HG02938 (cell line): ENCODE data around the gene KIF6.
A peak's percentile ranks its signal among the peaks of the same experiment; 100 is the strongest.

Source experiments
- ATAC-seq: cut with Tn5 transposase; IDR thresholded peaks from one replicate; pipeline ENCODE4 v1.9.1; 2021; ENCODE audit warnings: mild to moderate bottlenecking, moderate library complexity; ENCODE audit not compliant: unreplicated experiment

Gene KIF6

DNA sequence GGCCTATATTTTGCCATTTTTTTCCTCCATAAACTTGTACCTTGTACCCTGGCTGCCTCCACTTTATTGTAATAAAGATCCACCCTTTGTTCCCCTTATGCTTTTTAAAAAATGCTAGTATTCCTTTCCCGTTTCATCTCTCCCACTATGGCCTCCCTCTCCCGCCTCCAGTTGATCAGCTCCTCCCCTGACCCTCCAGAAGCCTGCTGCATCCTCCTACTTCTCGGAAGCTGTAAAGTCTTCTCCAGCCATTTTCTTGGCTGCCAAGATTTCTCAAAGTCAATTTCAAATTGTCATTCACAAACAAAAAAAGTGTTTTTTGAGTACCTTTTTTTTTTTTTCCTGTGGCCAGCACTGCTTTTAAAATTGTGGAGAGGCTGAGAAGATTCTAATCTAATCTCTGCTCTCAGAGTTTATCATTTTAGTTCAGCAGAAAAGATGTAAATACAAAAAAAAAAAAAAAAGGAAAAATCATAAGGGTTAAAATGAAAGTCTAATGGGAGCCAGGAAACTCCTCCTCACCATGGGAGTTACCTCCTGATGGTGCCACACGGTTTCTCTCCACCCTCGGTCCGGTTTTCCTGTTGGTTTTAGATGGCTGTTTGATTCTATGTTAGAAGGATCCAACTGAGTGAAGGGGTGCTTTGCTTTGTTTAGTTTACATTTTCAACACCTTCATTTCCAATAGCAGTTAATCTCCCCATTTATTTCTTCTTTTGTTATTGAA lies 299.7 kb downstream of the KIF6 start:
- ATAC-seq, result no peak

GRCh38 chr6:39424831-39425230 lies 300.4 kb downstream of the KIF6 start:
- no peak for ATAC-seq

- ATAC-seq, result no peak
These were observed 303.0 kb downstream of the KIF6 start for GRCh38 chr6:39422238-39422637.

- no peak for ATAC-seq
These were observed 303.6 kb downstream of the KIF6 start for GRCh38 chr6:39421383-39422225.

DNA sequence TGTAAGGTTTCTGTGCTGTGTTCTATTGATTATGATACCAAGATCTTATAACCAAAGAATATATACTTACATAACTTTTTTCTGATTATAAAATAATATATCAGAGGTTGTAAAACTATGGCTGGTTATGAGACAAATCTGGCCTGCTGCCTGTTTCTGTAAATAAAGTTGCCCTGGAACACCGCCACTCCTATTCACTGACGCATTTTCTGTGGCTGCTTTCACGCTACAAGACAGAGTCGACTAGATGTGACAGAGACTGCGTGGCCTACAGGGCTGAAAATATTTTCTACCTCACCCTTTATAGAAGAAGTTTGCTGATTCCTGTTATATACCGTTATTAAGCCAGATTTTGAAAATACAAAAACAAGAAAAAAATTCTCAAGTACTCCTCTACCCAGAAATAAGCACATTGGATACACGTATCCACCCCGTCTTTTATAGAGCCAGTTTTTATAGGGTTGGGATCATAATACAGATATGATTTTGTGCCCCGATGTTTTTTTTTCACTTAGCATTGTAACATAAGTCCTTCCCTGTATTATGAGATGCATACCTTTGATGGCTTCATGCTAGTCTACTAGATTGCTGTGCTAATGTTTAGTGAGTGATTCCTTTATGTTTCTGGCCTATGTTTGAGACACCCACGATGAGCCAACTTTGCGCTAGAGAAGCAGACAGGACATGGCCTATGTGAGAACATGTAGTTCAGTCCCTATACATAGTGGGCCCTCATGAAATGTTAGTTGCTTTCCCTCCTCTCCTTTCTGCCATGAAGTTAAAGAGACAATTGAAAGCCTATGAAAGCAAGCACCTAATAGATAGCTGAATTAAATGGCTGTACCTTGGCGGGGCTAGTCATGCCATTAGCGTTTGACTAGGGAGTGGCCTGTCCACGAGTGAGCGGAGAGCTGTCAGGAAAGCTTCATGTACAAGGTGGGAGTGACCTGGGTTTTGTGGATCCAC lies 304.6 kb downstream of the KIF6 start:
- no peak for ATAC-seq

DNA sequence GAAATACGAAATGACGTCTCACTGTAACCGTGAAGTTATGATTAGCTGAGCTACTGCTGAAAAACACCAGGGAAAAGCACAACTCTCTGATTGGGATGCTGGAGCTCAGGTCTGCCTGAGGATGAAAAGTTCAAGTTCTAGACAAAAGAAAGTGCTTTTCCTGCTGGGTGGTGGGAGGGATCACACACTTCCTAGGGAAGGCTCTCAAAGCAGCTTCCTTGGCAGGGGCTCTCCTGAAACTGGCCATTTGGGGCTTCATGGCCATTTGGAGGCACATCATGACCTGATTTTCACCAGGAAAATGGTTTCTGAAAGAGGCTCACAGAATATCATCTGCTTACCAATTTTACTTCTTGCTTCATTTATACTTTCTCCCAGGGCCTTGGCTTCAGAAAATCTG lies 305.6 kb downstream of the KIF6 start:
- no peak for ATAC-seq

- ATAC-seq, result no peak
These were observed 307.8 kb downstream of the KIF6 start for GRCh38 chr6:39417440-39417839.

DNA sequence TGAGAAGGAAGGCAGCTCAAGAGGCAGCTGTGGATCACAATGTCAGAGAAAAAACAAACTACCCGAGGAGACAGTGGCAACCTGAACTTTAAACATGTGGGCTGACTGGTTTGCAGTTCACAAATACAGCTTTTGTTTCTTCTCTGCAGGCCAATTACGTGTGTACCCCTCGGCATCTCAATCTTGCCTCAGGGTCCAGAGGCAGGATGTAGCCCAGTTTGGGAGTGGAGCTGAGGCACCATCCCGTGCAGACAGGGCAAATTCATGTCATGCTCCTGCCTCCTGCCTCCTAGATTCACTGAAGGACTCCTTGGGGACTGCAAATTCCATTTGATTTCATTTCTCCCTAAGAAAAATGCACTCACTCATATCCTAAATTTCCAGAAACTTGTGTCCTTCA lies 308.5 kb downstream of the KIF6 start:
- no peak for ATAC-seq

- ATAC-seq, result no peak
These were observed 309.2 kb downstream of the KIF6 start for GRCh38 chr6:39416026-39416425.

GRCh38 chr6:39415482-39415881 lies 309.7 kb downstream of the KIF6 start:
- ATAC-seq, result no peak

DNA sequence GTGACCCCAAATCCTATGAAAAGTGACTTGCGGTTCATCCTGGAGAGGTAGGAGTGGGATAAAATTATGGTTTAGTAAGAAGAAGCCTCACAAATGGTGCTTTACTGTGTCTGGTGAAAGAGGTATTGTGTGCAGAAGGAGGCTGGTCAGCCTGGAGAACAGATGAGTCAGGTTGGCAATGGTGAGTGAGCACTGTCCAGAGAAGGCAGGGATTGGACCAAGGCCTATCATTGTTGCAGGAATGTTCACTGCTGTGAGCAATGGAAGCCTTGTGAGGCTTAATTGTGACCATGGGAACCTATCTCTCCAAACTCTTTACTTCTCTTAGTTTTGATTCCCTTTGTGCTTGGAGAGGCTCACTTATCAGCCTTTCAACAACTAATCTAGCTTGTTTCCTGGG lies 313.7 kb downstream of the KIF6 start:
- no peak for ATAC-seq

- ATAC-seq, result no peak
These were observed 314.2 kb downstream of the KIF6 start for GRCh38 chr6:39411001-39411400.

DNA sequence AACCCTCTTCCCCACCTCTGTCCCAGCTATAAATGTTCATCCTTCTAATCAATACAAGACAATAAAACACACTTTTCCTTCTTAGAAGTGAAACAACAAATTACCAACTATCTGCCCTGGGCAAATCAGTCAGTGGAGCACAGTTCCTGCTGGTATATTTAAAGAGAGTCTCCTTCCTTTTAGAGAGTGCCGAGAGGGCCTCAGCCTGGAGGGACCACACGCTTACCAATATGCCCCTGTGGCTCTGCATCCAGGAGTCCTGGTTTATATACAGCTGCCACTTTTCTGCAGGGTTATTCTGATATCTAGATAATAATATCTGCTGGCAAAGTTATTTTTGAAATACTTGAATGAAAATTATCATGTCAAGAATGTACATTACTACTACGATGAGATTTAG lies 315.3 kb downstream of the KIF6 start:
- no peak for ATAC-seq

GRCh38 chr6:39407446-39407993 lies 317.7 kb downstream of the KIF6 start:
- ATAC-seq, result peak; percentile 78

DNA sequence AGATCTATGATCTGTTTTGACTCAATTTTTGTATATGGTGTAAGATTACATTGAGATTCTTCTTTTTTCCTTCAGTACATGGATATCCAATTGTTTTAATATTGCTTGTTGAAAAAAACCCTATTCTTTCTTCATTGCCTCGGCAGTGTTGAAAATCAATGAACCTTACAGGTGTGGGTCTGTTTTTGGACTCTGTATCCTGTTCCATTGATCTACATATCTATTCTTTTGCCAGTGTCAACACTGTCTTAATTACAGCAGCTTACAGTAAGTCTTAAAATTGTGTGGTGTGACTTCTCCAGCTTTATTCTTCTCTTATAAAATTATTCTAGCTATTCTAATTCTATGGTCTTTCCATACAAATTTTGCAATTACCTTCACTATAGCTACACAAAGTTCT lies 320.9 kb downstream of the KIF6 start:
- no peak for ATAC-seq

DNA sequence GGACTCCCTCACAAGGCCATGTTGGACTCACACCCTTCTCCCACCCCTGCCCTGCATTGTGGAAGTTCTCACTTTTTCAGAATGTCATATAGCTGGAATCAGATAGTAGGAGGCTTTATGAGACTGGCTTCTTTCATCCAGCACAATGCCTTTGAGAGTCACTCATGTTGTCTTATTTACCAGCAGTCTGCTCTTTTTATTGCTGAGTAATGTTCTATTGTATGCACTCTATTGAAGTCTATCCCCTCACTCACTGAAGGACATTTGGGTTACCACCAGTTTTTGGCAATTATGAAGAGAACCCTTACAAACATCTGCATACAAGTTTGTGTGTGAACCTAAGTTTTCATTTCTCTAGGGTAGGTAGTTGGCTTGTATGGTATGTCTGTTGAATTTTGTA lies 321.9 kb downstream of the KIF6 start:
- ATAC-seq, result no peak

GRCh38 chr6:39402239-39402751 lies 322.9 kb downstream of the KIF6 start:
- no peak for ATAC-seq

DNA sequence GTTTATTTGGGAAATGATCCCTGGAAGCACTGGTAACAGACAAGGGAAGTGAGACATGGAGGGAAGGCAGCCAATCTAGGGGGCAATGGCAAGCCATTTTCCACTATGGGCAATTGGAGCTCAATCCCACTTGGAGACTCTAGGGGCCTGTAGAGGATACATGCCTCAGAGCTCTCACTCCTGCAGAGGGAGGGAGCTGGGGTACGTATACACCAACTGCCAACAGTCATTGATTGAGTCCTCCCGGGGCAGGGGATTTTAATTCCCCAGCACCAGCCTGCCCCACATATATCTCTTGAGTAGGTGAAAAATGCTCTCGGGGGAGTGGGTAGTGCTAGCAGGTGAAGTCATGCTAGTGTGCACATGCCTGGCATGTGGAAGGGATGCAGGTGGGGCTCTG lies 323.8 kb downstream of the KIF6 start:
- ATAC-seq, result no peak

GRCh38 chr6:39400026-39400425 lies 325.2 kb downstream of the KIF6 start:
- no peak for ATAC-seq

- ATAC-seq, result no peak
These were observed 328.4 kb downstream of the KIF6 start for GRCh38 chr6:39396854-39397253.

GRCh38 chr6:39393075-39393474 lies 332.1 kb downstream of the KIF6 start:
- no peak for ATAC-seq
